ENCODE data around the gene DSTN. TPM values are rescaled to one million over a fixed set of nuclear protein-coding genes. Genes with fewer than 3 reads are reported as not detected.

The DSTN gene
- total RNA-seq, 4 donors from 2014 or later: 1,820 to 3,515 (median 2,996) TPM

DNA sequence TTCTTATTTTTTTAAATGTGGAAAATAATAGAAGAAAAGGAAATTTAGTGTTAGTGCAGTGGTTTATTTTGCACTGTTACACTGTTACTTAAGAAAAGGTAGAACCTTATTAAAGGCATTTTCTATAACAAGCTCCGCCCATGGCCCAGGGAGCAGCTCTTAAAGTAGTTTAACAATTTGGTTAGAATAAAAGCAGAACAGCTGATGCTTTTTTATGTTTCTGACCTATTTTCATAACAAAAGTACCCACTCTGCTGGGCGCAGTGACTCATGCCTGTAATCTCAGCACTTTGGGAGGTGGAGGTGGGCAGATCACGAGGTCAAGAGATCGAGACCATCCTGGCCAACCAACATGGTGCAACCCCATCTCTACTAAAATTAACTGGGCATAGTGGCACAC lies 32.6 kb downstream of the DSTN start:
- peaks cover 28 to 100% (median 42%) of the 10 kb centered on the region in 3 donors for H3K4me1 ChIP-seq

DNA sequence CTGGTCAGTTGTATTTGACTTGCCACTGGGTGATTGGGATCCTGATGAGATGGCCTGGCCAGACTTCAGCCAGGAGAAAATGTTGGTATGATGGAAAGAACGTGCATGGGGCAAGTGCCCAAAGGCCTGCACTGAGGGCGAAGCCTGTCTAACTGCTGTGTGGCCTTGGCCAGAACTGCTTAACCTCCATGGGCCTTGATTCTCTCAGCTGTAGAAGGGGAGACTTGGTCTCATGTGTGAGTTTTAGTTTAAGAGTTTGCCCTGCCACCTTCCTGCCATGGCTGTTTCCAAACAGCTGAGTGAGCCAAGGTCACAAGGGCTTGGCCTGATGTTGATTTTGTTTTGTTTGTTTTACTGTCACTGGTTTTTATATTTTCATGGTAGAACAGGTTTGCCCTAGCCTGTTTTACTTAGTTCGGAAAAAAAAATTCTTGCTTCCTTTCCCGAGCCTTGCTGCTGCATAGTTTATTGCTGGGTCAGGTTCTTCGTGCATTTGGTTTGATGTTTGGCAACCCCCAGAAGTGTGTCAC lies 35.3 kb downstream of the DSTN start:
- WGBS, 2 donors (ENCODE audit: low coverage in 1 of 2): 52% methylated on average over 4 of the region's 5 CpGs; no CpG with 5 or more reads in 1 of the 2 donors
- Histone ChIP-seq H3K36me3 (peaks cover 0 to 91% of the 10 kb centered on the region in 2 donors), H3K4me3 (peak overlapping the region in 1 of 2 donors; percentile 1), H3K27me3 (no peaks in the 10 kb centered on the region), H3K4me1 (peaks cover 28 to 100% (median 39%) of the 10 kb centered on the region in 3 donors), H3K9me3 (no peaks in the 10 kb centered on the region), H3K27ac (peak overlapping the region; percentile 27 to 81 (median 46))
- no peak for TF ChIP-seq EP300 (IDR thresholded peaks at IDR 0.05)
- TF ChIP-seq POLR2AphosphoS5 (IDR thresholded peaks at IDR 0.05): peak; percentile 13
- no peak for ATAC-seq

More for the DNA sequence above, 32.6 kb downstream of the DSTN start:
- Histone ChIP-seq H3K4me3 (no peak overlapping the region), H3K36me3 (peaks cover 0 to 74% of the 10 kb centered on the region in 2 donors), H3K27ac (peak overlapping the region; percentile 22 to 81 (median 54)), H3K27me3 (no peaks in the 10 kb centered on the region), H3K9me3 (no peaks in the 10 kb centered on the region)
- no peak for ATAC-seq
- 73 to 85% methylated on average over 2 of the region's 4 CpGs for WGBS, 2 donors (ENCODE audit: low coverage in 1 of 2)
- TF ChIP-seq EP300 (IDR thresholded peaks at IDR 0.05): no peak
- TF ChIP-seq, protein P1, sequence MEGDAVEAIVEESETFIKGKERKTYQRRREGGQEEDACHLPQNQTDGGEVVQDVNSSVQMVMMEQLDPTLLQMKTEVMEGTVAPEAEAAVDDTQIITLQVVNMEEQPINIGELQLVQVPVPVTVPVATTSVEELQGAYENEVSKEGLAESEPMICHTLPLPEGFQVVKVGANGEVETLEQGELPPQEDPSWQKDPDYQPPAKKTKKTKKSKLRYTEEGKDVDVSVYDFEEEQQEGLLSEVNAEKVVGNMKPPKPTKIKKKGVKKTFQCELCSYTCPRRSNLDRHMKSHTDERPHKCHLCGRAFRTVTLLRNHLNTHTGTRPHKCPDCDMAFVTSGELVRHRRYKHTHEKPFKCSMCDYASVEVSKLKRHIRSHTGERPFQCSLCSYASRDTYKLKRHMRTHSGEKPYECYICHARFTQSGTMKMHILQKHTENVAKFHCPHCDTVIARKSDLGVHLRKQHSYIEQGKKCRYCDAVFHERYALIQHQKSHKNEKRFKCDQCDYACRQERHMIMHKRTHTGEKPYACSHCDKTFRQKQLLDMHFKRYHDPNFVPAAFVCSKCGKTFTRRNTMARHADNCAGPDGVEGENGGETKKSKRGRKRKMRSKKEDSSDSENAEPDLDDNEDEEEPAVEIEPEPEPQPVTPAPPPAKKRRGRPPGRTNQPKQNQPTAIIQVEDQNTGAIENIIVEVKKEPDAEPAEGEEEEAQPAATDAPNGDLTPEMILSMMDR (IDR thresholded peaks at IDR 0.05): no peak
- TF ChIP-seq POLR2A (IDR thresholded peaks at IDR 0.05): no peak
- TF ChIP-seq POLR2AphosphoS5 (IDR thresholded peaks at IDR 0.05): no peak

DNA sequence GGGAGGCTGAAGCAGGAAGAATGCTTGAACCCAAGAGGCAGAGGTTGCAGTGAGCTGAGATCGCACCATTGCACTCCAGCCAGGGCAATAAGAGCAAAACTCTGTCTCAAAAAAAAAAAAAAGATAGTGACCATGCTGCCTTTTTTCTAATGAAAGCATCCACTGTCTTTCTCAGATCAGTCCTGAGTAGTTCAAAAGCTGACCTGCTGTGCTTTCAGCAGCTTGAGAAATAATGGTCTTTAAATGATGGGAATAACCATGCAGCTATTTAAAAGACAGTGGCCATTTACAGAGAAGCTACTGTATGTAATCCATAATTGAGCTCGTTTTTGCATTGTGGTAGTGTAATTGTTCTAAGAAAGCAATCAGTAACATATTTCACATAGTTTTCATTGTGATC lies 36.1 kb downstream of the DSTN start:
- no peak for ATAC-seq
- no peak overlapping the region for H3K4me3 ChIP-seq
- peaks cover 0 to 97% of the 10 kb centered on the region in 2 donors for H3K36me3 ChIP-seq
- no peaks in the 10 kb centered on the region for H3K9me3 ChIP-seq
- no peak for TF ChIP-seq POLR2AphosphoS5 (IDR thresholded peaks at IDR 0.05)
- TF ChIP-seq POLR2A (IDR thresholded peaks at IDR 0.05): no peak
- TF ChIP-seq EP300 (IDR thresholded peaks at IDR 0.05): no peak
- TF ChIP-seq, protein P1 (IDR thresholded peaks at IDR 0.05): no peak
- H3K27me3 ChIP-seq: no peaks in the 10 kb centered on the region
- whole genome bisulfite sequencing, 2 donors (ENCODE audit: low coverage in 1 of 2): 32 to 47% methylated on average over 2 of the region's 2 CpGs
- H3K27ac ChIP-seq: peak overlapping the region in 3 of 4 donors; percentile 21 to 81 (median 30)
- peaks cover 36 to 100% (median 36%) of the 10 kb centered on the region in 3 donors for H3K4me1 ChIP-seq

DNA sequence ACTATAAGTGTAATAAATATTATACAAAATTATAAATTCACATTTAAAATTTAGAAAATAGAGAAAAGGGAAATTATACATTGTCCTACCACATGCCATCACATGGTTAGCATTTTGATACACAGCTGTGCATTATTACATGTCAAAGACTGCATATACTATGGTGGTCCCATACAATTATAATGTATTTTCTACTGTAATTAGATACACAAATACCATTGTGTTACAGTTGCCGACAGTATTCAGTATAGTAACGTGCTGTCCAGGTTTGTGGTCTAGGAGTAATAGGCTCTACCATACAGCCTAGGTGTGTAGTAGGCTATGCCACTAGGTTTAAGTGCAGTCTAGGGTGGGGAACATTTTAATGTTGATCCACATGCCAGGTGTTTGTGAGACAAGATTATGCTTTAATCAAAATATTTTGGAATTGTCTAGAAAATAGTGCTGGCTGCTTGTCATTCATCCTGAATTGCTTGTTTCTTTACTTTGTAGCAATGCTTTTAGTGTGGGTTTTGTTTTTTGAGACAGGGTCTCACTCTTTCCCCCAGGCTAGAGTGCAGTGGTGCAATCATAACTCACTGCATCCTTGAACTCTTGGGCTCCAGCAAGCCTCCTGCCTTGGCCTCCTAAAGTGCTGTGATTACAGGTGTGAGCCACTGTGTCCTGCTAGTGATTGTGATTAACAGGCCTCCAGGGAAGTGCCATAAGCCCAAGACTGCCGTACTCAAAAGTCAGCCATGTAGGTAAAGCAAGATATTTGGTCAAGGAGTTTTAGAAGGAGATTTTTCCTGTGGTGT lies 39.0 kb downstream of the DSTN start:
- no peak overlapping the region for H3K4me3 ChIP-seq
- peaks cover 0 to 71% of the 10 kb centered on the region in 2 donors for H3K36me3 ChIP-seq
- H3K27ac ChIP-seq: peak overlapping the region in 3 of 4 donors; percentile 85 to 86 (median 85)
- H3K9me3 ChIP-seq: no peaks in the 10 kb centered on the region
- ATAC-seq: no peak
- WGBS, 2 donors (ENCODE audit: low coverage in 1 of 2): 48 to 52% methylated on average over 3 of the region's 3 CpGs
- peaks cover 21 to 100% (median 43%) of the 10 kb centered on the region in 3 donors for H3K4me1 ChIP-seq
- TF ChIP-seq EP300 (IDR thresholded peaks at IDR 0.05): no peak
- TF ChIP-seq, protein P1 (IDR thresholded peaks at IDR 0.05): no peak
- no peak for TF ChIP-seq POLR2AphosphoS5 (IDR thresholded peaks at IDR 0.05)
- no peak for TF ChIP-seq POLR2A (IDR thresholded peaks at IDR 0.05)
- no peaks in the 10 kb centered on the region for H3K27me3 ChIP-seq

DNA sequence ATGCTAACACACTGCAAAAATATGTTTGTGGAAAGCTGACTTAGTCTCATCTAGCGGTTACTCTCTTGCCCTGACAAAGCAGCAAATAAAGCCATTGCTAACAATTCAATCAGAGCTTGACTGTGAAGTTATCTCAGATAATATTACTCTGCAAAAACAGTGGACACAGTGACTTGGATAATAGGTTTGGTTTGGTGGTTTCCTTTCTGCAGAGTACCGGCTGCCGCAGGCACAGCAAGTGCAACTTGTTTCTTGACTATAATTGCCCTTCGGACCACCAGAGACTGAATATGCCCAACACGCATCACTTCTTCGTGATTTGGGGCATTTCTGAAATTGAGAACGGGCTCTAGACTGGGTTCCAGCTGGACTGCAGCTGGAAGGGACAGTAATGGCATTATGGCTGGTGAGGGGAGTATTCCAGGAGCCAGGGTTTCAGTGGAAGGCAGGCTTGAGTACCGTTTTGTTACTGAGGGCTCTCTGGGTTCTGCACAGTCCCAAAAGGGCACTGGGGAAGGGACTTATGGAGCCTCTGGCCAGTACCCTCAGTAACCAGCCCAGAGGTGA lies 40.0 kb downstream of the DSTN start:
- WGBS, 2 donors (ENCODE audit: low coverage in 1 of 2): 50 to 60% methylated on average over 3 to 4 of the region's 8 CpGs
- Histone ChIP-seq H3K27me3 (no peaks in the 10 kb centered on the region), H3K9me3 (no peaks in the 10 kb centered on the region), H3K4me1 (peaks cover 11 to 100% (median 48%) of the 10 kb centered on the region in 3 donors), H3K27ac (peak overlapping the region; percentile 55 to 86 (median 85)), H3K36me3 (peaks cover 0 to 62% of the 10 kb centered on the region in 2 donors), H3K4me3 (no peak overlapping the region)
- TF ChIP-seq EP300 (IDR thresholded peaks at IDR 0.05) (no peak), POLR2AphosphoS5 (IDR thresholded peaks at IDR 0.05) (no peak)
- no peak for ATAC-seq

Data from gastroesophageal sphincter (tissue), 4 donors.